ENCODE measurements around the gene OR10H3. TPM values are rescaled to one million over a fixed set of nuclear protein-coding genes. Genes with fewer than 3 reads are reported as not detected.

OR10H3 gene
- total and polyA plus RNA-seq, 2 donors = not detected

- Histone ChIP-seq H3K36me3 (ENCODE audit: insufficient read depth) (no peaks in the 10 kb centered on the region), H3K4me3 (ENCODE audit: low read depth, low read length) (no peak within 1 kb of the TSS), H3K4me1 (ENCODE audit: insufficient read depth) (no peaks in the 10 kb centered on the region), H3K27ac (ENCODE audit: low read depth) (no peak within 1 kb of the TSS)
- DNase-seq (ENCODE audit: extremely low spot score) = no peak
- WGBS = 72% methylated on average over 6 of the region's 6 CpGs
These were observed 49.9 kb downstream of the OR10H3 start, which contains the start of gene OR10H5 for GRCh38 chr19:15787611-15788155. TSS of gene OR10H5 (plus strand) at chr19:15787661. CDS start at chr19:15794049, 6,388 bp downstream.

GRCh38 chr19:15788594-15789270 lies 50.9 kb downstream of the OR10H3 start:
- H3K4me3 ChIP-seq (ENCODE audit: low read depth, low read length) = no peak overlapping the region
- H3K36me3 ChIP-seq (ENCODE audit: insufficient read depth) = no peaks in the 10 kb centered on the region
- H3K4me1 ChIP-seq (ENCODE audit: insufficient read depth) = no peaks in the 10 kb centered on the region
- 67% methylated on average over 4 of the region's 4 CpGs for WGBS
- DNase-seq (ENCODE audit: extremely low spot score) = no peak
- no peak overlapping the region for H3K27ac ChIP-seq (ENCODE audit: low read depth)

GRCh38 chr19:15790096-15790495 lies 52.3 kb downstream of the OR10H3 start:
- Histone ChIP-seq H3K4me1 (ENCODE audit: insufficient read depth) (no peaks in the 10 kb centered on the region), H3K4me3 (ENCODE audit: low read depth, low read length) (no peak overlapping the region), H3K36me3 (ENCODE audit: insufficient read depth) (no peaks in the 10 kb centered on the region), H3K27ac (ENCODE audit: low read depth) (no peak overlapping the region)
- WGBS = 53% methylated on average over 6 of the region's 6 CpGs
- no peak for DNase-seq (ENCODE audit: extremely low spot score)

Other genes starting within 250 kb of the OR10H3 start
- 2.4 TPM for gene CYP4F22, start 229.5 kb upstream of the OR10H3 start, total RNA-seq
- 2.6 TPM for gene CYP4F22, start 229.5 kb upstream of the OR10H3 start, polyA plus RNA-seq
- 0.37 TPM for gene CYP4F8, start 122.8 kb upstream of the OR10H3 start, total RNA-seq
- gene CYP4F8, start 122.8 kb upstream of the OR10H3 start, polyA plus RNA-seq = 1.9 TPM
- 0.95 TPM for gene CYP4F3, start 97.1 kb upstream of the OR10H3 start, total RNA-seq
- gene CYP4F3, start 97.1 kb upstream of the OR10H3 start, polyA plus RNA-seq = 1.3 TPM
- gene CYP4F12, start 64.9 kb upstream of the OR10H3 start, total RNA-seq = 30.3 TPM
- gene CYP4F12, start 64.9 kb upstream of the OR10H3 start, polyA plus RNA-seq = 31.0 TPM
- gene OR10H2, start 10.0 kb upstream of the OR10H3 start, total RNA-seq = not detected
- not detected for gene OR10H2, start 10.0 kb upstream of the OR10H3 start, polyA plus RNA-seq
- gene OR10H5, start 49.7 kb downstream of the OR10H3 start, total RNA-seq = not detected
- gene OR10H5, start 49.7 kb downstream of the OR10H3 start, polyA plus RNA-seq = 0.01 TPM
- 0.05 TPM for gene OR10H1, start 77.7 kb downstream of the OR10H3 start, total RNA-seq
- gene OR10H1, start 77.7 kb downstream of the OR10H3 start, polyA plus RNA-seq = not detected
- gene CYP4F2, start 160.1 kb downstream of the OR10H3 start, total RNA-seq = not detected
- gene CYP4F2, start 160.1 kb downstream of the OR10H3 start, polyA plus RNA-seq = 0.18 TPM
- gene CYP4F11, start 196.5 kb downstream of the OR10H3 start, total RNA-seq = 1.0 TPM
- gene CYP4F11, start 196.5 kb downstream of the OR10H3 start, polyA plus RNA-seq = 0.67 TPM
- not detected for gene OR10H4, start 211.0 kb downstream of the OR10H3 start, total RNA-seq
- not detected for gene OR10H4, start 211.0 kb downstream of the OR10H3 start, polyA plus RNA-seq